GM21576 (cell line): ENCODE data around the gene EIF6.
"Not testable (repeated sequence)": the region's sequence is repeated elsewhere in the genome, so short reads cannot be mapped to it uniquely, and the experiment has no call there.

ENCODE experiments used
- ATAC-seq: cut with Tn5 transposase; IDR thresholded peaks from one replicate; pipeline ENCODE4 v1.9.1; 2021; ENCODE audit warnings: mild to moderate bottlenecking, moderate library complexity; ENCODE audit not compliant: unreplicated experiment

The EIF6 gene

DNA sequence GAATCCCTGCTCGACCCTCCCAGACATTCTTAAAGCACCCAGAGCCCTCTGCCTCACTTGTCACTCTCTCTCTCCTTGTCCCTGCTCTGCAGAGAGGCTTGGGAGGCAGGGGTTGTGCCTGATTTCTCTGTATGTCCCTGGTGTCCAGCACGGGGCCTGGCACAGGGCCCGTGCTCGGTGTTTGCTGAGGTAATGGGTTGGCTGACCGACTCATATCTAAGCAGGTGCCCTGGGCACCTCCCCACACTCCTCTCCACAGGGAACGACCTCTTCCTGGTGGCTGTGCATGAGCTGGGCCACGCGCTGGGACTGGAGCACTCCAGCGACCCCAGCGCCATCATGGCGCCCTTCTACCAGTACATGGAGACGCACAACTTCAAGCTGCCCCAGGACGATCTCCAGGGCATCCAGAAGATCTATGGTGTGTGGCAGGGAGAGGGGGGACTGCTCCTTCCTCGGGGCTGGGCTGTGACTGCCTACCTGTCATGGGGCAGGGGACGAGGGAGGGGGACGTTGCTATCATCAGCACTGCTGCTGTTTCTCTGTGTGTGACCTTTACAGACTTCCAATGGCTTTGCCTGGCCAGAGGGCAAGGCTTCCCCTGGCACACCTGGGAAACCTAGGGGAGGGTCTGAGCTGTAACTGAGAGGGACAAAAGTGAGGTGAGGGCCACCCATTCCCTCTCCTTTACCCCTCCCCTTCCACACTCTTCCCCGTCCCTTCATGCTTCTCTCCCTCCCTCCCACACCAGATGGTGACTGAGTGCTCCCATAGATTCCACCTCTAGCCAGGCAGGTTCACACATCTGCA is 20.8 kb downstream of the EIF6 start:
- ATAC-seq = no peak

DNA sequence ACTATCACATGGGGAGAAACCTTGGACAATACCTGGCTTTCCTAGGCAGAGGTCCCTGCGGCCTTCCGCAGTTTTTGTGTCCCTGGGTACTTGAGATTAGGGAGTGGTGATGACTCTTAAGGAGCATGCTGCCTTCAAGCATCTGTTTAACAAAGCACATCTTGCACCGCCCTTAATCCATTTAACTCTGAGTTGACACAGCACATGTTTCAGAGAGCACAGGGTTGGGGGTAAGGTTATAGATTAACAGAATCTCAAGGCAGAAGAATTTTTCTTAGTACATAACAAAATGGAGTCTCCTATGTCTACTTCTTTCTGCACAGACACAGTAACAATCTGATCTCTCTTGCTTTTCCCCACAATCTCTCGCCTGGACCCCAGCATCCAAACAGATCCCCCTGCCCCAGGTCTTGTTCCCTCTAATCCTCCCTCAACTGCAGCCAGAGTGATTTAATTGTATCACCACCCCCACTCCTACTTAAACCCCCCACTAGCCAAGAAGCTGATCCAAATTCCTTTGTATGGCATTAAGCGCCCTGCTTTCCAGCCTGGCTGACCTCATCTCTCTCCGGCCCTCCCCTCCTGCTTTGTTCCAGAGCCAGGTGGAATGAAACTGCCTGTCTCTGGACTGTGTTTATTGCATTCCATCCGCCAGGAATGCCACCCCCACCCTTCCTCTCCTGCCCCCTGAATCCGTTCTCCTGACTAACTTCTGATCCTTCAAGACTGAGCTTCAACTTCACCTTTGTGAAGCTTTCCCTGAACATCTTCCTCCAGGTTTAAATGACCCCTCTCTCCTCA is 21.6 kb downstream of the EIF6 start:
- ATAC-seq = not testable (repeated sequence)

DNA sequence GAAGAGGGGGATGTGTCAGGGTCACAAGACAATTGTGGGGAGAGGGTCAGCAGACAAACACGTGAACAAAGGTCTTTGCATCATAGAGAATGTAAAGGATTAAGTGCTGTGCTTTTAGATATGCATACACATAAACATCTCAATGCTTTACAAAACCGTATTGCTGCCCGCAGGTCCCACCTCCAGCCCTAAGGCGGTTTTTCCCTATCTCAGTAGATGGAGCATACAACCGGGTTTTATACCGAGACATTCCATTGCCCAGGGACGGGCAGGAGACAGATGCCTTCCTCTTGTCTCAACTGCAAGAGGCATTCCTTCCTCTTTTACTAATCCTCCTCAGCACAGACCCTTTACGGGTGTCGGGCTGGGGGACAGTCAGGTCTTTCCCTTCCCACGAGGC is 22.3 kb downstream of the EIF6 start:
- ATAC-seq = not testable (repeated sequence)

DNA sequence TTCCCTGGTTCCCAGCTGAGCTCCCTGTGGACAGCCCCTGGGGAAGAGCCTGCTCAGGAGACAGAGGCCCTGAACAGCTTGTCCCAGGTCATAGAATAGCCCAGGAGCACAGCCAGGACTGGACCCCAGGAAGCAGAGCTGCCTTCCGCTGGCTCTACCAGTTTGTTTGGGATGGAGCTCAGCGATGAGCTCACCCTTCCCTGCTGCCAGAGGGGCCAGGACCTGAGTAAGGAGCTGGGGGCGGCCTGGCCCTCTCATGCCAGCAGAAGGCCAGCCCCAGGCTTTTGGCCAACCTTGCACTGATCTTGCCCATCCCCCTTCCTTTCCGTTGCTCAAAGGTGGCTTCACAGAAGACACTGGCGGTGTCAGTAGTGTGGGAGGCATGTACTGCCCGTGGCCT is 24.1 kb downstream of the EIF6 start:
- no peak for ATAC-seq

DNA sequence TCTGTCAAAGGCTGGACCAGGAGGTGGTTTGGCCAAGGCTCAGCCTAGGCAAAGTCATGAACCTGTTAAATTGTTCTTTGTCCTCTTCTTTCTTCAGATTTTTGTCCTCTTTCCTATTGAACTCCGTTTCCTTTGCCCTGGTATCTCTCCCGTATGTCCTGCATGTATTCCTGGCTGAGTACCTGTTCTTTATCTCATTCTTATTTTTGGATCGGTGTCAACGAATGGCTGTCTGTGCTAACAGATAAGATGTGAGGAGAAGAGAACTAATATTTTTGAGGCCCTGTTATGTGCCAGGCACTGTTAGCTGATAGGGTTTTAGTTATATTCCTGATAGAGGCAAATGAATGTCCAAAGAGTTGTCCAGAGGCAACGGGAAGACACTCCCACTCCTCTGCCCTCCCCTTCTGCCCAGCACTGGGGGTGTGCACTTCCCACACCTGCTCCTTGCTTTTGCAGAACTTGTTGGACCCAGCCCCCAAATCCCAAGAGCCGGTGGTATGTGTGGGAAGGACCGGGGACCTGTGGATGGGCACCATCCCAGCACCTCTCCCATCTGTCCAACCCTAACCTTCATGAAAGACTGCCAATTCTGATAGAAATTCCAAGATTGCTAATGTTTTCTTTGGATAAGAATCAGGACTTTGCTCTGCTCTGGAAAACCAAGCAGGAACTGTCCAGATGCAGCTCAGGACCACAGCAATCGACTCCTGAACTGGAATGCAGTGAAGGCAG is 27.2 kb downstream of the EIF6 start:
- ATAC-seq = no peak

DNA sequence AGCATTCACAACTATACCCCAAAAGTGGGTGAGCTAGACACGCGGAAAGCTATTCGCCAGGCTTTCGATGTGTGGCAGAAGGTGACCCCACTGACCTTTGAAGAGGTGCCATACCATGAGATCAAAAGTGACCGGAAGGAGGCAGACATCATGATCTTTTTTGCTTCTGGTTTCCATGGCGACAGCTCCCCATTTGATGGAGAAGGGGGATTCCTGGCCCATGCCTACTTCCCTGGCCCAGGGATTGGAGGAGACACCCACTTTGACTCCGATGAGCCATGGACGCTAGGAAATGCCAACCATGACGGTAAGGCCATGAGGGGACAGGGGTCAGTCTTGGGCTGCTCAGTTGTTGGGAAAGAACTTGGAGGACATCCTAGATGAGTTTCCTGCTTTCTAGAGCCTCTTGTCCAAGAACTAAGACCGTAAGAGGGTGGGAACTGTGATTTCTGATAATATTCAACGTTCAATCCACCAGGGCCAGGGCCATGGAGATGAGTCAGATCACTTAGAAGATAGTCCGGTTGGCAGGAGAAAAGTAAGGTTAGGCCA is 30.0 kb downstream of the EIF6 start:
- ATAC-seq = no peak

DNA sequence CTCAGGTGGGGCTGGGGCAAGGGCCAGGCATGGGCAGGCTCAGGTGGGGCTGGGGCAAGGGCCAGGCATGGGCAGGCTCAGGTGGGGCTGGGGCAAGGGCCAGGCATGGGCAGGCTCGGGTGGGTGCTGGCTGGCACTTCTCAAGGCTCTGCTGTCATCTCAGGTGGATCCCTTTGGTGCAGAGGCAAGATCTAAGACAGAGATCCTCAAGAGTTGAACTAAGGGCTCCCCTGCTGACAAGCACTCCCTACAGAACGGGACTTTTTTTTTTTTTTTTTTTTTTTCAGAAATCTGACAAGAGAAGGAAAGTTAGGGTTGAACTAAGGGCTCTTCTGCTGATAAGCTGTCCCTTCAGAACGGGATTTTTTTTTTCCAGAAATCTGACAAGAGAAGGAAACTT is 31.6 kb downstream of the EIF6 start:
- no peak for ATAC-seq

DNA sequence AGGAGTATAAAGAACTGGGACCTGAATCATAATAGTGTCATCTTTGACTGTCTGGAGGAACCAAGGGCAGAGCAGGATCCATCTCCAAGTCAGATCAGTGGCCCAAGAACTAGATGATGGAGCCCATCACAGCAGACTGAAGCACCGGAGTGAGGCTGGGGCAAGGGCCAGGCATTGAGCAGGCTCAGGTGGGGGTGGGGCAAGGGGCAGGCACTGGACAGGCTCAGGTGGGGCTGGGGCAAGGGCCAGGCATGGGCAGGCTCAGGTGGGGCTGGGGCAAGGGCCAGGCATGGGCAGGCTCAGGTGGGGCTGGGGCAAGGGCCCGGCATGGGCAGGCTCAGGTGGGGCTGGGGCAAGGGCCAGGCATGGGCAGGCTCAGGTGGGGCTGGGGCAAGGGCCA is 32.0 kb downstream of the EIF6 start:
- ATAC-seq = not testable (repeated sequence)

DNA sequence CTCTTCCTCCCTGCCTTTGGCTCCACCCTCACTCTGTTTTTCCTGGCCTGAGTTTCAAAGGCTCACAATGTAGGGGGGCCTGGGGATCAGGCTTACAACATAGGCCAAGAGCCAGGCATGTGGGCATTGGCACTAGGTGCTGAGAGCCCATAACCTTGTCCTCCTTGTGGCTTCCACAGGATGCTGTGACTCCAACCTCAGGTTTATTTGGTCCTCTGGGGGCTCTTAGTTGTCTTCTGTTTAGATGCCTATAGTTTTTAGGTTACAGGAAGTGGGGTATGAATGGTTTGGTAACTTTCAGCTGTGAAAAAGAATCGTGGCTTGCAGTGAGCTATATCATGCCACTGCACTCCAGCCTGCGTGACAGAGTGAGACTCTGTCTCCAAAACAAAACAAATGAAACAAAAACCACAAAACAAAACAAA is 32.5 kb downstream of the EIF6 start:
- ATAC-seq = peak; percentile 64

DNA sequence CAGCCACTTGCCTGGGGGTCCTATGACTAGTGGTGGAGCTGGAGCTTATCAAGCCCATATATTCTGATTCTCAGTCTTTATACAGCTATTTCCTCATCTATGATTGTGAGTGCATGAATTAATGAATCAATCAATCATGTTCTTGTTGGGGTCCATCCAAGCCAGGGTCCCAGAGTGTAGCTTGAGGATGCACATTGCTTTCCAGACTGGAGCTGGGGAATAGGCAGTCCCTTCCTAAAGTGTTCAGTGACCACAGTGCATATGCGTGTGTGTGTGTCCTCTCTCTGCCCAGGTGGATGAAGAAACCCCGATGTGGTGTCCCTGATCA is 33.0 kb downstream of the EIF6 start:
- no peak for ATAC-seq

DNA sequence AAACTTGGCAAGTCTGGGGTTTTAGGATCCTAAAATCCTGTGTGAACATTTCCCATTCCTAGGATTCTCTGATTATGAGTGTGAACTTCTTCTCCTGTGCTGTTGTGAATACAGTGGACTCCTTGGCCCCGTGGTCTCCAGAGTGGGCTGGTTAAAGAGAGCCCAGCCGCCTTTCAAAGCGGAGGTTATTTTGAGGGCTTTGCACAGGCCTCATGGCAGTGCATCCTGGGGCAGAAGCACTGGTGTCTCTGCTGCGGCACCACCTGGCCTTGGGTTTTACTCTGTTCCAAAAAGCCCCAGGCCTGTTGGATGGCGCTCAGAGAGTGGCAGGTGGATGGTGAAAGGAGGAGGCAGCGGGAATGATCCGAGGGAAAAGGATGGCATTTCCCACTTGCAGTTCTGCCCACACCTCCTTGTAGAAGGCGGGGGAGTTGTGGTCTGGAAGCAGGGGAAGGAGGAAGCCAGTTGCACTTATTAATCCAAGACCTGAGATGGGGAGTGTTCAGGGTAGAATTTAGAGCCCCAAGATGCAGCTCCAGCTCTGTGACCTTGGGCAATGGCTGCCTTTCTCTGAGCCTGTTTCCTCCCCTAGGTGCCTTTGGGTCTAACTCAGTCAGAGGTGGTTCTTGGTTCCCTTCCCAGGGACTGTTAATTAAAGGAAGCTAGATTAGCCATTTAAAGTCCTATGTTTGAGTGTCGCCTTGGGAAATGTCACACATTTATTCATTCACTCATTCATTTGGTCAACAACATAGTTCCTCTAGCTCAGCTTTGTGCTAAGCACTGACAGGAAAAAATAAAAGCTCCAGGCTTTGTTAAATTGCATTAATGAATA is 35.7 kb downstream of the EIF6 start:
- ATAC-seq = no peak

DNA sequence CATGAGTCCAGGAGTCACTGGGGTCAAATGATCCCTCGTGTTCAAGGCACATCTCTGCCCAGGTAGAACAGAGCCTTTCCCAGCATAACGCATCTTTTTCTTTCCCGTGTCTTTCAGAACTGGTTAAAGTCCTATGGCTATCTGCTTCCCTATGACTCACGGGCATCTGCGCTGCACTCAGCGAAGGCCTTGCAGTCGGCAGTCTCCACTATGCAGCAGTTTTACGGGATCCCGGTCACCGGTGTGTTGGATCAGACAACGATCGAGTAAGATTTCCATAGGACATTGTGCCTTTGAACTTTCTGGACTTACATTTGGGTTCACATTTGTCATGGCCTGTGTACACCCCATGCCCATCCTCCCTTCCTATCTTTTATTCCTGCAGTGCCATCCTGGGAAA is 37.8 kb downstream of the EIF6 start:
- no peak for ATAC-seq

DNA sequence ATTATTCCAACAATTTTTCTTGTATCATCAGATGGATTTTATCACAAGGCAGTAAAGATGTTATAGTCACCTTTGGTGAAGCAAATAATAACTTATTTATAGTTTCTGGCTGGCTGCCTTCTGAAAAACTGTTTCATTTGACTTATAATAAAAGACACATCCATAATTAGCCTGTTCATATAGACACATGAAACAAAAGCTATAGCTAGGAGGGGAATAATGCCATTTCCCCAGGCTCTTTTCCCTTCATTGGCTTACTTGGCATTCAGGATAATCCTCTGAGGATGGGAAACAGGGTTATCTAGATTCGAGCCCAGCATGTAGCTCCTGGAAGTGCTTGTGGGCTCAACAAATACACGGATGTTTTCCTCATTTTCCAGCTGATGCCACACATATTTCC is 40.6 kb downstream of the EIF6 start:
- no peak for ATAC-seq

DNA sequence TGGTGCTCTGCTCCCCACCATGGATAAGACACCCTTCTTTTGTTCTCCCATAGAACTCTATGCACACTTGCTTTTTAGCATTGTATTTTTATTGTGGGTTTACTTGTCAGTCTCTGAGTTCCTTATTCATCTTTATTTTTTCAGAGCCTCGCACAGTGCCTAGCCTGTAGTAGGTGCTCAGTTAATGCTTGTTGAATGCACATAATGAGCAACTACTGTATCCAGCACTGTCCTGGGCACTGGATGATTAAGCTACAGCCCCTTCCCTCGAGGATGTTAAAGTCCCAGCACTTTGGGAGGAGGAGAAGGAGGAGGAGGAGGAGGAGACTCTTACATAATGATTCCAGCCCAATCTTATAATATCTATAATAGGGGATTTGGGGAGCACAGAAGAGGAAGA is 41.3 kb downstream of the EIF6 start:
- ATAC-seq = no peak

DNA sequence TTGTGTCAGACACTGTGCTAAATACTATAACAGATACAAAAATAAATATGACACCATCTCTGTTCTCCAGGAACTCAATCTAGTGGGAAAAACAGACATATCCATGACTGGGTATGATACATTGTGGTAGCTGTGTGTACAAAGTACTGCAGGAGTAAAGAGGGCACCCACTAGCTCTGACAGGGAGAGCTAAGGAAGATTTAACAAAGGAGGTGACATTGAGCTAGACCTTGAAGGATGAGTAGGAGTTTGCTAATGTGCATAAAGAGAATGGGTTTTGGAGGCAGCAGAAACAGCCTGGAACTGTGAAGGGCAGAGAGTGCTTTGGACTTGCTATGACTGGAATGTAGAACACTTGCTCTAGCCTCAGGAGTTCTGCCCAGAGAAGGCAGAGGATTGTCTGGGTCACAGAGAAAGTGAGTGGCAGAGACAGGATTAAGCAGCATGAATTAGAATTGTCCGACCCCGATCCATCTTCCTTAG is 43.7 kb downstream of the EIF6 start:
- ATAC-seq = no peak

DNA sequence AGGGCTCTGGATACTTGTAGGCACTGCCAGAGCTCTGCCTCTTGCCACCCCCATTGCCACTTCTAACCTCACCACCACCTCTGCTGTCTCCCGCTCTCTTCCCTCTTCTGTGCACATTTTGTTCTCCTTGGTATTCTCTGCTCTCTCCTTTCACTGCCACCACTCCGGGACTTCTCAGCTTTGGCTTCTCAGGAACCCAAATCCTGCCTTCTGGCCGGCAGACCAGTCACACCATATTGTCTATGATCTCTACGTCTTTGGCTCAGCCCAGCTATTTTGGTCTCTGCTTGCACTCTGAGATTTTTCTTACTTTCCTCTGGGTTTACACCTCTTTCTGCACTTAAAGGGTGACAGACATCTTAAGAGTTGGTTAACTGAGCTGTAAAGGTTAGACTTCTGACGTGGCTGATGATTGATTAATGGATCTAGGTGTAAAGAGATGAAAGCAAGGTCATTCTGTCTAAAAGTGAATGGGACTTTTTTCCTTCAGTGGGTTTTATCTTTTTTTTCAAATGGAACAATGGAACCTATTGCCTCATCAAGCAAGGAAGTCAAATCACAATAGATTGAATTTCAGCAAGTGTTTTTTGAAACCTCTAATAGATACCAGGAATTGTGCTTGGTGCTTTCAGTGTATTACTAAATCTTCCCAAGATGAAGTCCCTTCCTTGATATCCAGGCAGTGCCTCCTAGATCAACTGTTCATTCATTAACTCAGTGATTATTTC is 44.3 kb downstream of the EIF6 start:
- no peak for ATAC-seq

DNA sequence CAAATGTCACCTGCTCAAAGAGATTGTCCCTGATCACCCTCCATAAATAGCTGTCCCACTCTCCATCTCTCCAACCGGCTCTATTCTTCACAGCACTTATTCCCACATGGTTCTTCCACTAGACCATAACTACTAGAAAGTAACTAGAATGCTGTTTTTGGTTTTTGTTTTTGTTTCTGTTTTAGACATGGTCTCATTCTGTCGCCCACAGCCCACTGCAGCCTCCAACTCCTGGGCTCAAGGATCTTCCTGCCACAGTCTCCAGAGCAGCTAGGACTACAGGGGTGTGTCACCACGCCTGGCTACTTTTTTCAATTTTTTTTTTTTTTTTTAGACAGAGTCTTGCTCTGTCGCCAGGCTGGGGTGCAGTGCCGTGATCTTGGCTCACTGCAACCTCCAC is 45.8 kb downstream of the EIF6 start:
- no peak for ATAC-seq

DNA sequence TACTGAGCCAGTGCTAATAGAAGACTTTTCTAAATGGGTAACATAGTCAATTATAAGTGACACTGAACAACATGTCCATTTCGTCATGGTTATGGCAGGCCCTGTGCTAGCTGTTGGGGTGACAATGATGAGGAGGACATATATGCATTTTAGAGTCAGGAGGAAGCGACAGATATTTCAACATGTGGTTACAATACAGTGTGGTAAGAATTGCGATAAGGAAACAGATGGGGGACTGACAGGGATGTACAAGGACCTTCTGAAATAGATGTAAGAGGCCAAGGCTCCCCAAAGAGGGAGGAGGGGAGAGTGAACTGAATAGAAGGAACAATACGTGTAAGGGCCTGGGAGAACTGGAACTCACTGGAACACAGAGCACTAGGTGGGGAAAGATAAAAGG is 46.4 kb downstream of the EIF6 start:
- no peak for ATAC-seq

DNA sequence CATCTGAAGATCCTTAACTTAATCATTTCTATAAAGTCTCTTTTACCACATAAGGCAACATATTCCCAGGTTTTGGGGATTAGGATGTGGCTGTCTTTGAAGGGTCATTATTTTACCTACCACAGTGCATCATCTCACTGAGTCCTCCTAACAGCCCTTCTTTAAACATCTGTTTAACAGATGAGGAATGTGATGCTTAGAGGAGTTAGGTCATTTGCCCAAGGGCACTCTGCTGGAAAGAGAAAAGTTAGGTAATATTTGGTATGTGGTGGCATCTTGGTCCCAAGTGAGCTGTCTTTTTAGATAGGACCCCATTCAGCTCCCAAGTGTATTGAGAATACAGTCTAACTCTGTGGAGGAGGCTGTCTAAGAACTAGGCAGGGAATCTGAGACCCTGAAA is 47.1 kb downstream of the EIF6 start:
- ATAC-seq = no peak

DNA sequence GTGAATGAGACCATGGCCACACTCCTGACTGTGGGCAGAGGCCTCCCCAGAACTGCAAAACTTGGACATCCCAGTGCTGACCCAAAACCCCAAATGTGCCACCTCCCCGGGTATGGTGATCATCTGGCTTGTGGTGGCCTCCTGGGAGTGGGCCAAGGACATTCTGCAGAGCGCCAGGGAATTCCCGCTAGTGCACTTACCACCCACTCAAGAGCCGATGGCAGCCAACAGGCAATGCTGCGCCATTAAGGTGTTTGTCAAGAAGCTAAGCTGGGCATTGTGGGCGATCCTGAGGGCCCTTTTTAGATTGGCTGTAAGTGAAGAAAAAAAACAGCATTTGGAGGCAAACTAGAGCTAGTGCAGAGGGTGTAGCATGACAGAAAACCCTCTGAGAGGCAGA is 48.7 kb downstream of the EIF6 start:
- ATAC-seq = no peak
